Measurements from ENCODE around the gene GFAP.
A peak's percentile ranks its signal among the peaks of the same experiment; 100 is the strongest.

GFAP gene

DNA sequence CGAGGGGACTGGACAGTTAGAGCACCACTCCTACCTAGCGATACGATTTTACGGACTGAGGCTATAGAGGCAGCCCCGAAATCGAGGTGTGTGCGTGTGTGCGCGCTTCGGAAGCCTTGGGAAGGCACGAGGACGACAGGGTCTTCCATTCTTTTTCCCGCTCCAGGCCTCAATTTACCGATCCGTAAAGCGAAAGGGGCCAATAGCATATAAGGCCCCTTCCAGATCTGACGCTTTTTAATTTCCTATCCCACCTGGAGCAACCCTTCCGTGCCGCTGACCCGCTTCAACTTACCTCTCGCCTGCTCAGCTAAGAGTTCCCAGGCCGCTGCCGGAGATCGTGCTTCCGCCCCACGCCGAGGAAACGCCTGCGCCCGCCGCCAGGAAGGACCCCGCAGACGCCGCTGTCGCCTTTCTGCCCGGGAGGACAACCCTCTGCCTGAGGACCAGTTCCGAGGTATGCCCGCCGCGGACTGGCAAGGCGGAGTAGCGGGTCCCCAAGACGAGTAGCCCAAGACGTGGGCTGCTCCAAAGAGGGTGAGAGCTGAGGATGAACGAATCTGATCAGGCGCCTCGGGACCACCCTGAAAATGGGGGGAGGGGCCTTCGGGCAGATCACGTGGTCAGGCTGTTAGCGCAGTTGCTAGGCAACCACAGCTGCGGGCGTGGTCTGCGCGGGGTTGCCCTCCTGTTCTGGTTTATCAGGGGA is 16.1 kb downstream of the GFAP start, which contains the start of gene EFTUD2:
EFTUD2 (minus strand) TSS at position 372 of the 709 bp plus-strand sequence. CDS start 4,924 bp downstream, outside the sequence.
- peak; percentile 85 for DNase-seq (ENCODE audit: low read depth)

GRCh38 chr17:44898768-44899073 is 16.6 kb downstream of the GFAP start:
- no peak for DNase-seq (ENCODE audit: low read depth)

- DNase-seq (ENCODE audit: low read depth): no peak
Observed at GRCh38 chr17:44894642-44895041, 20.7 kb downstream of the GFAP start.

- DNase-seq (ENCODE audit: low read depth): no peak
Observed at GRCh38 chr17:44892250-44892649, 23.1 kb downstream of the GFAP start.

DNA sequence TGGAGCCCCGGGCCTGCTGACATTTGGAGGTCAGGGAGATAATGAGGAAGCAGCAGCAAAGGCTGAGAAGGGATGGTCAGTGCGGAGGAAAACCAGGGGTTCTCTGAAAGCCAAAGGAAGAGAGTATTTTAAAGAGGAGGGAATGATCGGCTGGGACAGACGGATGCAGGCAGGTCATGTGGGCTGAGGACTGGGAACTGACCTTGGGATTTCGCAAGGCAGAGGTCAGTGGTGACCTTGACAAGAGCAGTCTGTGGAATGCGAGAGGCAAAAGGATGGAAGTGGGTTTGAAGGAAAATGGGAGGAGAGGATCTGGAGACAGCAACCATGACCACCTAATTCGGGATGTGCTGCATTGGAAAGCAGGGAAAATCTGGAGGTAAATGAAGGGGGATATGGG is 26.3 kb downstream of the GFAP start:
- no peak for DNase-seq (ENCODE audit: low read depth)

DNA sequence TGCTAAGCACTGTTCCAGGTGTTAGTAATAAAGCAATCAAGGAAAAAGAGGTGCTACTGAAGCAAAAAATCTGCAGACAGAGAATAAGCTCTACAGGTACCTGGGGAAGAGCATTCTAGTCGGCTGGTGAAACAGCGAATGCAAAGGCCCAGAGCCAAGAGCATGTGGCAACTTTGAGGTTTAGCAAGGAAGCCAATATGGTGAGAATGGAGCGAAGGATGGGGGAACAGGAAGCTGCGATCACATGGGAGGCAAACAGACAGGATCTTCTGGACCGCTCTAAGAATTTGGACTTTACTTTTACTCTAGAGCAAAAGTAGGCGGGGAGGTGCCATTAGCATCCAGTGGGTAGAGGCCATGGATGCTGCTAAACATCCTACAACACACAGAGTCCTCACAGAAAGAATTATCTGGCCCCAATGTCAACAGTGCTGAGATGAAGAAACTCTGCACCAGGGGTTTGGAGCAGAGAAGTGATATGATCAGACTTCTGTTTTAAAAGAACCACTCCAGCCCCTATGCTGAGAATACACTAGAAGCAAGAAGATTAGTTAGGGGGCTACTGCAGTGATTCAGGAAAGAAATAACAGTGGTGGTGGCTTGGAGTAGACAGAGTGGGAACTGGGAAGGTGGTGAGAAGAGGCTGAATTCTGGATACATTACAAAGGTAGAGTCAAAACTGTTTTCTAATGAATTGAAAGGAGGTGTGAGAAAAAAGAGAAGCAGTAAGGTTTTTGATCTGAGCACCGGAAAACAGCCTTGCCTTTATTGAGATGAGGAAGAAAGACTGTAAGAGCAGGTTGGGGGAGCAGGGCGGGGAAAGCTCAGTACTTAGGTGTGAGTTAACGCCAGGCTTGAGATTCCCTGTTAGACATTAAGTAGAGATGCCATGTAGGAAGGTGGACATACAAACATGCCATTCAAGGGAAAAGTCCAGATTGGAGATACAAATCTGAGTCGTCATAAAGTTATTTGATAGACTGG is 27.0 kb downstream of the GFAP start:
- no peak for DNase-seq (ENCODE audit: low read depth)

DNA sequence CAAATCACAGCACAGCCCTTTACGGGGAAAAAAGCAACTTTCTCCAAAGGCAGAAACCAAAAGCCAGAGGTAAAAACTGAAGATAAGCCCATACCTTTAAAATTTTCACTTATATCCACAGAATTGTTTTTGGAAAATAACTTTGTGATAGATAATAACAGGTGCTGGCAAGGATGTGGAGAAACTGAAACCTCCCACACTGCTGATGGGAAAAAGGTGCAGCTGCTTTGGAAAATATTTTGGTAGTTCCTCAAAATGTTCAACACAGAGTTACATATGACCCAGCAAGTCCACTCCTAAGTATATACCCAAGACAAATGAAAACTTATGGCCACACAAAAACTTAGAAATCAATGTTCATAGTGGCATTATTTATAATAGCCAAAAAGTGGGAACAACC is 28.3 kb downstream of the GFAP start:
- DNase-seq (ENCODE audit: low read depth): no peak

DNA sequence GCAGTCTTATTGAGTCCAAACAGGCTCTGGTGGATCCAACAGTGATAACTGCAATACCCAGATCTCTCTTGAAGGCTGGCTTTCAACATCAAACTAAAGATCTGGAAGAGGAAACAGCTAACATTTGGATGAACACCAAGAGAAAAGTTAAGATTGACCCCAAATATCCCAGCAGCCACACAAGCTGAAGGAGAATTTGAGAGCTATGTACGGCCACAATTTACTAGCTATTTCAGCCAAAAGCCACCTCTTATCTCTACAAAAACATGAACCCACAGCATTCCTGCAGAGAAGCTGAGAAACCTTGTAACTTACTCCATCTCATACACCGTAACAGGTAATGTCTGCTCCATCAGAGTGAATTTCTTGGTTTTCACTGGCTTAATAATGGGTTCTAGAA is 30.4 kb downstream of the GFAP start:
- DNase-seq (ENCODE audit: low read depth): no peak

GRCh38 chr17:44881145-44881544 is 34.2 kb downstream of the GFAP start:
- no peak for DNase-seq (ENCODE audit: low read depth)

DNA sequence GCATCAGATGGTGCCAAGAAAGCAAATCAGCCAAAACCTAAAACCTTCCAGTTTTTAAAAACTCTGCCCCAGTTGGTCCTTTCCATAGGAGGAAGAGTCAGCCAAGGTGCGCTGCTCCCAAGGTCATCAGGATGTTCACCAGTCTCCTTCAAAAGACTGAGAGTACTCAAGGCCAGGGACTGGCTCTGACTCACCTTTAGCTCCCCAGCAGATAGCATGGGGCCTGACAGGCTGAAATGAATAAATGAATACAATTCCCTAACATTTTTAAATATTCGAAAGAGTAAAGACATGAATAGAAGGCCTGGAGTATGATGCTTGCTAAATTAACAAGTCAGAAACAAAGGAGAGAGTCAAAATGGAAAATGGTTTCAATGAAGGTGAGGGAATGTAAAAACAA is 35.2 kb downstream of the GFAP start:
- DNase-seq (ENCODE audit: low read depth): no peak

- DNase-seq (ENCODE audit: low read depth): no peak
Observed at GRCh38 chr17:44879376-44879775, 35.9 kb downstream of the GFAP start.

DNA sequence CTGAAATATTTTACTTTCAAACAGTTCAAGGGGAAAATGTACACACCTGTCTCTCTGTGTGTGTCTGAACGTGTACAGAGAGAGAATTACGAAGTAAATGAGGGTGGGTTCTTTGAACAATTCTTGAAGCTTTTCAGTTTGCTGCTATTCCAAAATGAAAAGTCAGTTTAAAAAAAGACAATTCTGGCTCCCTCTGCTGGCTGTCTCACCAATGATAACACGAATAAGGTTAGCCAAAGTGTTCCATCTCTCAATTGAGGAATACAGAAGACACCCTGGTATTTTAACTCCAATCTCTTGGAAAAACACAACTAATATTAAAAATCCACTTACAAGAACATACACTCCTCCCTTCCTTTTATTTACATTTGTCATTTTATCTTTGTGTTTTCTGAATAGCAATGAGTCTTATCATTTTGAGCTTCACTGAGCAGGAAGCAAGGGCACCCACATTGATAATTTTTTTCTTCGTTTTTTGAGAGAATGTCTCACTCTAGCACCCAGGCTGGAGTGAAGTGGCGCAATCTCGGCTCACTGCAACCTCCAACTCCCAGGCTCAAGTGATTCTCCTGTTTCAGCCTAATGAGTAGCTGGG is 36.6 kb downstream of the GFAP start:
- no peak for DNase-seq (ENCODE audit: low read depth)

DNA sequence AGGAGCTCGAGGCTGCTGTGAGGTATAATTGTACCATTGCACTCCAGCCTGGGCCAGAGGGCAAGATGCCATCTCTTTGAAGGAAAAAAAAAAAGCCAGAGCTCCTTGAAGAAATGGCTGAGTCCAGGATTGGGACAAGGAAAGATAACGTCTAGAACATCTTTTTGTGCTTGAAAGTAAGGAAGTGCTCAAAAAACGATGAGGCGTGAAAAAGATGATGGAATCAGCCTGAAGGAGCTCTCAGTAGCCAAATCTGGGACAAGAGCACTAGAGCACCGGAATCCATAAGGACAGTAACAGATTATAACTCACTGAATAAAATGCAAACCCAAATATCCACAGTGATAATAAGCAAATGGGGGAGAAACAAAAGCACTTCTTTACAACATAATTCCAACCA is 38.2 kb downstream of the GFAP start:
- no peak for DNase-seq (ENCODE audit: low read depth)

DNA sequence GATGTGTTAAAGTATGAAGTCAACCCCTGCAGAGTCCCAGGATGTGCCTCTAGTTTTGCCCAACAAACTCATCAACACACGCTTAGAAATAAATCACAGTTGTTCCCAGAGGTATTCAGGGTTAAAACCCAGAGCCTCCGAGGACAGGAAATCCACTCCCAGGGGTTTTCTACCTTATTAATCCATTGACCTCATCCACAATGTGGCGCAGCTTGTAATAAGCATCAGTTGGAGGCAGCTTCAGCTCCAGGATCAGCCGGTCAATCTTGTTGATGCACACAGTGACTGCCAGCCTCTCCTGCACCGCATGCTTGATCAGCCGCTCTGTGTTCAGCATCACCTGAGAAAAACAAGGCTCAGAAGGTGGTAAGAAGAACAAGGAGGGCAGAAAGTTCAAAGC is 39.5 kb downstream of the GFAP start:
- DNase-seq (ENCODE audit: low read depth): no peak

- no peak for DNase-seq (ENCODE audit: low read depth)
Observed at GRCh38 chr17:44872131-44872768, 43.0 kb downstream of the GFAP start.

DNA sequence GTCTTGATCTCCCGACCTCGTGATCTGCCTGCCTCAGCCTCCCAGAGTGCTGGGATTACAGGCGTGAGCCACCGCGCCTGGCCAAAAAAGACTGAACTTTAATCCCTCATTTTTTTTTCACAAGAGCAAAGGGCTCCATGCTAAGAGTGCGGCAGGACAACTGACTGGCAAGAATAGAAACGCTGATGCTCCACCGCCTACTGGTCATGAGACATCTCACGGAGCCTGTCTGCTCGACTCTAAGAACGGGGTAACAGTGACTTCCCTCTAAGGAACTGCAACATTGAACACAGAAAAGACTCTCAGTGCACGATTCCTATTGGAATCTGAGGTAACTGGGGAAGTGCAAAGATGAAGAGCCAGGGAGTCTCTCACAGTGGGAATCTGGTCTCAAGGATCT is 43.7 kb downstream of the GFAP start:
- DNase-seq (ENCODE audit: low read depth): no peak

GRCh38 chr17:44867841-44868240 is 47.5 kb downstream of the GFAP start:
- DNase-seq (ENCODE audit: low read depth): no peak

GRCh38 chr17:44865931-44866330 is 49.4 kb downstream of the GFAP start:
- DNase-seq (ENCODE audit: low read depth): no peak

- DNase-seq (ENCODE audit: low read depth): peak; percentile 31
Observed at GRCh38 chr17:44865231-44865660, 50.1 kb downstream of the GFAP start.

DNA sequence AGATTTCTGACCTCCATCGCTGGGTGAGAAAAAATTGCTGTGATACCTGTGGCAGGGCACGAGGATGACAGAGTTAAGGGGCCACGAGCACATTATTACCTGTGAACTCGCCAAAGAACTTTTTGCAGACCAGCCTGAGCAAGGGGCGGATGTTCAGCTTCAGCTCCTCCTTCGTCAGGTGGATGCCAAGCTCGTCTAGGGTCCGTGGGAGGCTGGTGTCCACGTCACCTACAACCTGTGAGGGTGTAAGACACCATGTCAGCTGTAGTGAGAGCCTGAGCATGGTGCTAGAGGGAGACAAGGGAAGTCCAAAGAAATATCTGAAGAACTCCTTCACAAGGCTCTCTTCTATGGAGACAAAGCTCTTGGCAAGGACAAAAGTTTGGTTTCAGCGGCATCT is 50.5 kb downstream of the GFAP start:
- DNase-seq (ENCODE audit: low read depth): no peak

DNA sequence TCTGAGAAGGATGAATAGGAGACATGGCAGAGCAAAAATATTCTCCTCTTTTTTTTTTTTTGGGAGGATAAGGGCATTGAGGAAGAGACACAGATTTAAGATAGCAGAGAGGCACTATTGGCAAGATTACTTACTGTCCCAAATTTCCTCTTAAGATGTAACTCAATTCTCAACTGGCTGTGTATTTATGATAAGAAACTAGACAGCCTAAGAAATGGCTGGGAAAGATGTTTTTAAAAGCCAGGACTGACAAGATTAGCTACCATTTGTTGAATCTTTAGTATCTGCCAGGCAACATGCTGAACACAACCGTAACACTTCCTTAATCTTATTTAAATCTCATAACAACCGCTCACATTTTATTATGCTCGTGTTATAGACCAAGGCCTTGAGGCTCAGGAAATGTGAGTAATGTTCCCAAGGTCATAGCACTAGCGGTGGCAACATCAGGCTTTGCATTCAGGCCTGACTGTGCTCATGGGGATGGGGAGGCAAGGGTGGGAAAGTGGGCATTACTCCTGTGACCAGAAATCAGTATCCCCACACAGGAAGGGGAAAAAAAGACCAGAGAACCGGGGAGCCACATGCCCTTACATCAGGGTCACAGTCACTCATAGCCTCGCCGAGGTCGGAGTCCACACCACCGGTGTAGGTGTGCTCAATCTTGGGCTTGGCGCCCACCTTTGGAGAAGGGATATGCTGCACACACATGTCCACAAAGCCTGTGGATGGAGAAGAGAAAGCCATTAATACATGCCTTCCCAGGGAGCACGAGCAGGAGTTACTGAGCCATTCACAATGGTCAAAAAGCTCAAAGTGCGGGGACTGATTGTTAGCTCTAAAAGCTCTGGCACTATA is 52.0 kb downstream of the GFAP start:
- DNase-seq (ENCODE audit: low read depth): no peak
